CD4-positive, alpha-beta T cell treated with Interleukin-1 beta for 1 hour (primary cell): ENCODE results near the gene ADAMTS9.
"Not testable (repeated sequence)": the region's sequence is repeated elsewhere in the genome, so short reads cannot be mapped to it uniquely, and the experiment has no call there.

Experiments
- DNase-seq, 2 donors: peaks; one replicate each; pipeline ENCODE4 v3.0.0-alpha.2; 2020 to 2022

ADAMTS9 gene

DNA sequence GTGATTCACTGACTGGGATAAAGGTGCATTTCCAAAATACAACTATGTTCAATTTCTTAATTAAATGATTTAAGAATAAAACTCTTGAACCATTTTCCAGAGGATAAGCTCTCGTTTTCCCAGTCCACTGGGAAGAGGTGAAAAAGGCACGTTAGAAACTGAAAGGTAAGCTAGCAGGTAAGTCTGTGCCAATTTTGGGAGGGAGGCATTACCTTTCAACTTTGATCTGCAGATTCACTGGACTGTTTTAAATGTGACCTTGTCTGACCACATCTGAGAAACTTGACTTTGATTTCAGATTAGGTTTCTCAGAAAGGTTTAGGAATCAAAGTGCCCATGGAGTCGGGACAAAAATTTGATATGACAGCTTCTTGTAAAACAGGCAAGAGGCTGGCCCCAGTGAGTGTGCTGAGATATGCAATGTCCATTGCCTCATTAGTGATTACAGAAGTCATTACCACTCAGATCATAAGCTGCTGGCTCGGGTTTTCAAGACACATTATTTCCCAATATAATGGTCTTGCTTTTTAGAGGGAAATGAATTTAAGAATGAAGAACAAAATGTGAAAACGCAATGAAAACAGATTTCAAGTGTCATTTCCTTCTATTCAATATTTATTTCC lies 118.8 kb downstream of the ADAMTS9 start:
- no peak for DNase-seq

DNA sequence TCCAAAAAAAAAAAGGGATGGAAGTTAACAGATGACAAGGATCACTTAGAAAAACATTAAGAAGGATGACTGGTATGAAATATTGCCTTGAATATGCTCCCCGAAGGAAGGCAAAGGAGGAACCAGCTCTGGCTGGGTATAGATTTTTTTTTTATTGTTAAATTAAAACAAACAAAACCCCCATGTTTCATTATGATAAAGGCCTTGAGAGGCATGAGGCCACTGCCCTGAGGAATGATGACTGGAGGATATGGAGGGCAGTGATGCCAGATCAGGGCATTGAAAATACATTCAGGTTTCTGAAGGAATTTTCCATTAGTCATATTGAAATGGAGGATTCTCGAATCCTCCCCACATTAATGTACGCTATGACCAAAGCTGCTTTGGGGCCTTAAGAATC lies 120.9 kb downstream of the ADAMTS9 start:
- no peak for DNase-seq

DNA sequence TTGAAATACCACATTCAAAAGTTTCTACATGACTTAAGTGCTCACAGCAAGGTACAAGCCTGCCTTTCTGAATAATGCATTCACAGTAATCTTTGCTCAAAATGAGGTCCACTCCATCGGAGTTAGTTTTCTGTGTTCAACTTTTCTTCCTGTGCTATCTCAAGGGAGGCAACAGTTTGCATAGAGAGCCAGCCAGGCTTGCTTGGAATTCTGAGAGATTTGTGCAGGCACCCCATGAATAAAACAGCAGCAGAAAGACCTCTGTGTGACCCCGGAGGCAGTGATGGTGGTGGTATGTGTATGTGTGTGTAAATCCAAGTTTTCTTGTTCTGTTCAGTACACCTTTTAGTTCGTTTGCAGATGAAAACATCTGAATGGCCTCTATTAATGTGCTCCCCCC lies 124.0 kb downstream of the ADAMTS9 start:
- DNase-seq = no peak

DNA sequence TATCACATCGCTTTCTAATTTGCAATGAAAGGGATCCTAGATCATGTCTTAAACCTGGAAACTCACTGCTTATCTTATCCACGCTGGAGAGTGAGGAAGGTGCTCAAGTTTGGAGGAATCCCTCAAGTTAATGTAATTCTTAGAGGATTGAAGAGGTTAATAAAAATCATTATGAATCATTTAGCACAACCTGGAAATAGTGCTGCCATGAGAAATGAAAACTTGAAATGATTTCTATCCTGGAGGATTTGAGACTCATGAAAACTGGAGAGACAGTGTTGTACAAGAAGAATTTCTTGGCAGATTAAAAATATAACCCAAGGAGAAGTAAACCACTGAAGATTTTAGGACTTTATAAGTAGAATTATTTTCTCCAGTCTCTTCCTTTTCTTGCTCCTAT lies 125.9 kb downstream of the ADAMTS9 start:
- no peak for DNase-seq

DNA sequence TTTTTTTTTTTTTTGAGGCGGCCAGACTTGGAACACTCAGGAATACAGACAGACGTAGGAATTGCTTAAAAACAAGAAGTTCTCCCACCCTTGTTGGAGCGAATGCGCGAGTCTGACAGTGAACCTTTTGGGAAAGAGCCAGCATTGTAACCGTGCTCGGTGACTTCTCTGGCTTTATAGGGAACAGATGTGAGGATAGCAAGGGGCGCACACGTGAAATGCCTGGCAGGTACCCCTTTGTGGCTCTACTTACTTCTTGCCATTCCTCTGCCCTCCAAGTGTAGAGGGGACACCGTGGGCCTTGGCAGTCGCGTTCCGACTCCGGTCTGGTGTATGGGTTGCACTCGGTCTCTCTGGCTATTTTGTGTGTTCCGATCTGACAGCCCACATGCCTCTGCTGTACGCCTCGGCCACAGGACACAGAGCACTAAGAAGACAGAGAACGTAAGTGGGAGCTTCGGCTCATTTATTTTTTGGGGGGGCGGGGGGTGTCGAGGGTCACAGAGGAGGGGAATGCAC lies 126.4 kb downstream of the ADAMTS9 start:
- no peak for DNase-seq

DNA sequence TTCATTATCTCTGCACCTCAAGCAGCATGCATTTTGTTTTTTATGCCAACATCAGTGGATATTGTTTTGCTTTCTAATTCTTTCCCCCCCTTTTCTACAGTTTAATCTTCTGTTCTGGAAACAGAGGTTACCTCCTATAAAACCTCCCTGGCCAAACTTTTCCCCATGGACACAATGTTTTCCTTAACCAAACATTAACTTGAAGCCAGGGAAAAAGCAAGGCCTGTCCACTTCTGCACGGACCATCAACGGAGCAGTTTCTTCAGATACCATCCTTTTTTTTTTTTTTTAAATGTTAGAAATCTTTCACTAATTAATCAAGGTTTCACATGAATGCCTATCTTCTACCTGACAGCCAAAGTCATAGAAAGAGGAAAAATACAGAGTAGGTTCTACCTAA lies 127.0 kb downstream of the ADAMTS9 start:
- no peak for DNase-seq

DNA sequence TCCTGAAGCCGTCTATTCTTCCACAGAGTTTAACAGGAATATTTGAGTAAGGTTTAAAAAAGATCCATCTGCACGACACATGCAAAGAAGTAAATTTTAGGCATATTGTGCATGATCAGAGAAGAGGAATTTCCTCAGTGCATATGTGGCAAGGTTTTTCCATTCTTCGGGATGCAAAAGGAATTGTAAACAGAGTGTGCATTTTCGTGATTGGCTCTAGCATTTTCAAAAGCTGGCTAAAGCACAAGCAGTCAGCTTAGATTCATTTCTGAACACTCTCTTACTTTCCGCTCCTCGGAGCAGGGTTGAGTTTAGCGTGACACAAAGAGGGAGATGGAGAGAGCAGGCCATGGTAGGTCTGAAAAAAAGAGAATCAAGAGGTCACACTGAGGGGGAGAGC lies 128.2 kb downstream of the ADAMTS9 start:
- DNase-seq = no peak

DNA sequence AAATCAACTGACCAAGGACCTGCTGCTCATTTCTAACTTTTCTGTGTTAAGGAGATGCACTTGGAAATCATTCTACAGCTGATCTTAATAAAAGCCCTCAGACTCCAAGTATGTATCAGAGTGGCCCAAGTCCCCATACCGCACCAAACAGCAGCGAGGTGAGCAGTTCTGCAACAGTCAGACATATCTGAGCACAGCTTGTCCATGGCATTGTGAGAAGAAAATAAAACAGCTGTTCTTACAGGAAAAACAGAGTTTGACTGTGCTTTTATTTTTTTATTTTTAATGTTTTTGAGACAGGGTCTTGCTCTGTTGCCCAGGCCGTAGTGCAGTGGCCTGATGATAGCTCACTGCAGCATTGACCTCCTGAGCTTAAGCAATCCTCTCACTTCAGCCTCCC lies 131.8 kb downstream of the ADAMTS9 start:
- DNase-seq = no peak

DNA sequence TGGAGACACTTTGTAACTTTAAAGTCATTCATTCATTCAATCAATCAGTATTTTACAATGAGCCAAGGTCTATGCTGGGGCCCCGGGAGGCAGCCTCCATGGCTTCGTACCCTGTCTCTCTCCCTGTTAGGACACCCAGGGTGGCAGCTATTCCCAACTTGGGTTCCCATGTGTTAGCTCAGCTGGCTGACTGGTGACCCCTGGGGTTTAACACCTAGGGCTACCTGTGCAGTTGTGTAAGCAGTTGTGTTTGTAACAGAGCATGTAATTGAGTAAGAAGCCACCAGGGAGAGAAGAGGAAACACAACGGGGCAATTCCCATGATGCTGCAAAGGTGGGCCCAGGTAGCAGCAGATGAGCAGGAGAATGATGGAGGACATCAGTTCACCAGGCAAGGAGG lies 132.4 kb downstream of the ADAMTS9 start:
- no peak for DNase-seq

DNA sequence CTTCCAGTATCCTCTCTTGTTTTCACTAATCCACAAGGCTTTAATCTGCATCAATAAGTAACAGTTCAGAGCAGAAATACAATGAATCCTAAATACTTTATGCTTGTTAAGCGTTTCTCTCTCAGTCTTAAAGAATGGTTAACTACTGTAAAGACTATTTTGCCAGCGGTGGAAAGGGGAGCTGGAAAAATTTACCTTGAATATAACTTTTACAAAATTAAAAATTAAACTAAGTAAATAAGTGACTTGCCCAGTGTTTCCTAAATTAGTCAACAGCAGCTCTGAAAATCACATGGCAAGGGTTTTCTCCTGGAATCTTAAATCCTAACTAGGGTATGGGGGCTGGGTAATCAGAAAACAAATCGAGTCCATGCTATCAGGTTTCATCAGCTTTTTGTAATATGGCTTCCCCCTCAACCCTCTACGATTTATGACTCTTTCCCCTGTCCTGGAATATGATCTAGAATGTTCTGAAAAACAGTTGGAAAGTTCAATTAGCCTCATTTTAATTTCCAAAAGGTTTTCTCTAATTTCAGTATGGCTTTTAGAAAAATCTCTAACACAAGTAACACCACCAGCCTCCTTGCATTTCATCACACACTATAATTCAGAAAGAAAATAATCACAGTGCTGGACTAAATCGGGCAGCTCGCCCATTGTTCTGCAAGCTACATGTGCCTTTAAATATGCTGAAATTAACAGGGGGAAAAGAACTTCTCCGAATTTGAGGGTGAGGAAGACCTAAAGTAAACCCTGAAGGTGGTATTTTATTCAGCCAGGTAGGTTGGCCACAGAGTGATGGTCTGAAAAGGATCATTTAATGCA lies 133.5 kb downstream of the ADAMTS9 start:
- DNase-seq = no peak

DNA sequence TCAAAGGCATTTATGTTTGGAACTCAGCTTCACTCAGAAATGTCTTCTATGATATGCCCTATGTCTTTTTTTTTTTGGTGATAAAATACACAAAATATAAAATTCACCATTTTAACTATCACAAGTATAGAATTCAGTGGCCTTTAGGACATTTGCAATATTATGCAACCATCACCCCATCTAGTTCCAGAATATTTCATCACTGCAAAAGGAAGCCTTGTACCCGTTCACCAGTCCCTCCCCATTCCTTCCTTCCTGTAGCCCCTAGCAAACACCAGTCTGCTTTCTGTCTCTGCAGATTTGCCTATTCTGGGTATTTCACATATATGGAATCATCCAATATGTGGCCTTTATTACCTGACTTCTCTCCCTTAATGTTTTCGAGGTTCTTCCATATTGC lies 134.8 kb downstream of the ADAMTS9 start:
- no peak for DNase-seq

DNA sequence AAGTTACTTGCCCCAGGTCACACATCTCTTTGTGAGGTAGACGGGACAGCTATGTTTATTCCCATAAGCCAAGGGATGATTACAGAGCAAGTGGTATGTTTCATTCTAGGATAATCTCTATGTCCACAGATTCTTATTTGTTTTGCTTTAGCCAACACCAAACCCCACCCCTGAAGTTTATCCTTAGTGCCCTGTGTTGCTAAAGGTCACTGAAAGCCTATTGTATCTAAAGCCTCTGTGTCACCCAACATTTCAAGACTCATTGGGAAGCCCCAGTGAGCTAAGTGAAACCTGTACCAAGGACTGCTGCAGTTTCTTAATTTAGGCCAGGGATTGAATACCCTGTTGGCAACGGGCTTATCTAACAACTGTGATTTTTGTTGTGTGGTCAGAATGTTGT lies 135.6 kb downstream of the ADAMTS9 start:
- no peak for DNase-seq

DNA sequence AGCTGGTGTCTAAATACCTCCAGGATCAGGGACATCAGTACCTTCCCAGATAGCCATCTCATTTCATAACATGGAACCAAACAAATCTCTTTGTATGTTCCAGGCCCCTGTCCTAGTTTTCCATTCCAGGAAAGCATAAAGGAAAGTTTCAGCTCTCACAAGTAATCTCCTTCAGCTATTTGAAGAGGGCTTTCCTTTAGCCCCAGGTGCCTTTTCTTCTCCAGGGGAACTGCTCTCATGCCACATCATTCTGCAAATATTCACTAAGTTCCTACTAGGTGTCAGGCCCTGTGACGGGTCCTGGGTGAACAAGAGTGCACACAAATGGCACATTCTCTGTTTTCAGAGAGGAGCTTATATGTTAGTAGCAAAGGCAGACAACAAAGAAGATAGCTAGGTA lies 136.1 kb downstream of the ADAMTS9 start:
- DNase-seq = no peak

DNA sequence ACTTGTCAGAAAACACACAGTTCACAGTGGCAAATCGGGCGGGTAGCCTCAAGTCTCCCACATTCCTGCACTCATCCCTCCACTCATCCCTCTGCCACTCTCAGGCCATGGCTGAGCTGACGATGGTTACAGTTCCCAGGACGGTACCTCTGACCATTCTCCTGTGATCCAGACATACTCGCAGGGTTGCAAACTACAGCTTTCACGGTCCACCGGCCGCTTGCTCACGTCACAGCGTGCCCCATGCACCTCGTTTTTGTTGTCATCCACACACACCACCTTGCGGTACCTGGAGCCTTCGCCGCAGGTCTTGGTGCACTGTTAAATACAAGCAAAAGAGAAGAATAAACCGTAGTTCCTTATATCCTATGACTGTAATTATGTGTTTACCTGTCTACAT lies 137.1 kb downstream of the ADAMTS9 start:
- DNase-seq = no peak

DNA sequence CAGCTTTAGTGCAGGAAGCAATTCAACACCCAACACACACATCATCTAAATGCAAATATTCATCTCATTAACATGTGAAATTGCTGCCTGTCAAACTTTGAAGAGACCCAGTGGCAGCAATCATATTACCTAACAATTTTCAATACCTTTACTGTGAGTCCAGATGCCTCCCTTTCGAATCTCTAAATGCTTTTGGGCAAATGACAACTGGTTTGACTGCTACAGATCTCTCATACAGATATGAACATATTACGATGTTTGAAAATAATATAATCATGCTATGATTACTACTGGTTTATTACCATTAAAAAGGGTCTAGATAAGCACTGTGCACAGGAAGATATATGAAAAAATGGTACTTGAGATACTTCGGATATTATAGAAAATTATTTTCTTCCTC lies 137.9 kb downstream of the ADAMTS9 start:
- DNase-seq = no peak

DNA sequence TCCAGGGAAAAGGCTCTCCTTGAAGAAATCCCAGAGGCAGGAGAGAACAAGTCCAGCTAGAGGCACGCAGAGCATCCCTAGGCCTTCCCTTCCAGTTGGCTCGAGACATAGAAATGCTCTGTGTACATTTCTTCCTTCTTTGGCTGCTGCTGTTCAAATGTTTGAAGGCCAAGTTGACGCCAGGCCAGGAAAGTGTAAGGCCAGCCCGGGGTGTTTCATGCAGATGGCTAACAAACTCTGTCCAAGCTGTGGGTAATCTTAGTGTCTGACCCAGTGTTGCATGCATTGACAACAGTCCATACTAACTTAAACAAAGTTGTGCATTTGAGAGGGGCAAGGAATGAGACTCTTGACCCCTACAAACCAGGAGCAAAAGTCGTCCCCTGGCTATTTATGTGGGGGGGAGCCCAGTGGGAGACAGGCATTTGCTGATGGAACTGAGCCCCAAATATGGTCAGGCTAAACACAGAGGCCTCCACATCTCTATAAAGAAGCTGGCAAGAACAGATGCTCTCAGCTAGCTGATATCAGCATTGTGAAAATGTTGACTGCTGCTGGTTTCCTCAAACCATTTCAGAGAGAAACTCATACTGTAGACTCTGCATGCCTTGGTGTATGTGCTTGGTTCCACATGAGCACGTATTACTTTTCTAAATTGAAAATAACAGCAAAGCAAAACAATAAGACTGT lies 139.5 kb downstream of the ADAMTS9 start:
- no peak for DNase-seq

DNA sequence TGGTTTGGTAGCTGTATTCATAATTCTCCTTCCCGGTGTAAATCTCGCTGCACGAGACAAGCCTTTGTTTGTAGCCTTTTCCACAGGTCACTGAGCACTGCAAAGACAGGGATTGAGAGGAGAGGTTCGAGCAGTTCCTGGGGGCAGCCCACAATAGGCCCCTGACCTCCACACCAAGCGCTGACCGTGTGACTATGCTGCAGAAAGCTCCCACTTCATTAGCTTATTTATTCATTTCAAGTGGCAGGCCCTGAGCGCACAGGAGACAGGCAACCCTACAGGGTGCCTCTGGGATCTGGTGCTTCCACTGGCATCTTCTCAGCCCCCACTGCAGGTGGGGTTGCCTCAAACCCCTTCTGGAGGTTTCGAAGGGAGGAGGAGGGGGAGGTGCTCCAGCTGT lies 140.9 kb downstream of the ADAMTS9 start:
- no peak for DNase-seq

DNA sequence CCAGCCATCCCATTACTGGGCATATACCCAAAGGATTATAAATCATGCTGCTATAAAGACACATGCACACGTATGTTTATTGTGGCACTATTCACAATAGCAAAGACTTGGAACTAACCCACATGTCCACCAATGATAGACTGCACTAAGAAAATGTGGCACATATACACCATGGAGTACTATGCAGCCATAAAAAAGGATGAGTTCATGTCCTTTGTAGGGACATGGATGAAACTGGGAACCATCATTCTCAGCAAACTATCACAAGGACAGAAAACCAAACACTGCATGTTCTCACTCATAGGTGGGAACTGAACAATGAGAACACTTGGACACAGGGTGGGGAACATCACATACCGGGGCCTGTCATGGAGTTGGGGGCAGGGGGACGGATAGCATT lies 142.6 kb downstream of the ADAMTS9 start:
- DNase-seq = not testable (repeated sequence)

DNA sequence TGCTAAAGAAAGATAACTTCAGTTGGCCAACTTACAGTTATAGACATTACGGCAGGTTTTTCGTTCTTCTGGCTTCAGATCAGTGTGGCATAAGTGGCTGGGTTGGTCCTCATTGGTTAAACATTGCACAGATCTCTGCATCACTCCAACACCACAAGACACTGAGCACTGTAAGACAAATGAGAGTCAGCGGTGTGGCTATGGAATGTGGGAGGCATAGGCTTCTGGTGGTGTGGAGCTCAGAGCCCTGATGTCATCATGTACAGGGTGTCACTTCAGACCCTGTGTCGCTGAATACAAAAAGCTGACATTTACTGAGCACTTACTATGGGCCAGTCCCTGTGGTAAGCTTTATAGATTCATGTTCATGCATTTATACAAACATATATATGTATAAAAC lies 146.0 kb downstream of the ADAMTS9 start:
- no peak for DNase-seq

DNA sequence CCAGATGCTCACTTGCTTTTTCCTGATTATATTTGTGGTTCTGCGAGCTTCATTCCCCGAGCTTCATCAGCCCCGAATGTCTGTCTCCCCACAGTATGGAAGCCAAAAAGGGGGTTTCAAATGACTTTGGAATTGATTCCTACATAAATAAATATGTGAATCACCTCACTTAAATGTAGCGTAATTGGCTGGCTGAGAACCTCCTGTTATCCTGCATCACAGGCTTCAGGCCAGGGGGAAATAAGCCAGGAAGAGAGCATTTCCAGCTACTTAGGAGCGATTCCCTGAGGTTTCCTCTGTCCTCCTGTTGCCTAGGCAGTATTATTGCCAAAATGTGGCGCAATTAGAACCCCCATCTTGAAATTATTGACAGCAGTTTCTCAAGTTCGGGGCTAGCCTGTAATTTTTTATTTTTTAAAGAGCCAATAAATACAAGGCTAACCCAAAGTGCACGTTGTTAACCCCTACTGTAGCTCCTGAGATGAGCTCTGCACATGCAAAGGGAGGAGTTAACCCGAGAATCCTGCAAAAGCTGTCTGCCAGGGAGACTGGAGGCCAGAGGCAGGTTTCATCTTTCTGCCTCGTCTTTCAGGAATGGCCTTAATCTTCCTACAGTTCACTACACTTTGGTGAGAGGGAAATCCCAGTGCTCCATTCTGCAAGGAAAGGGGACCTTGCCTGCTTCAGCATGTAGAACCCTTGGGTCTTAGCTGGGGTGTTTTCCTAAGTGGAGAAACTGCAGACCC lies 148.2 kb downstream of the ADAMTS9 start:
- no peak for DNase-seq

DNA sequence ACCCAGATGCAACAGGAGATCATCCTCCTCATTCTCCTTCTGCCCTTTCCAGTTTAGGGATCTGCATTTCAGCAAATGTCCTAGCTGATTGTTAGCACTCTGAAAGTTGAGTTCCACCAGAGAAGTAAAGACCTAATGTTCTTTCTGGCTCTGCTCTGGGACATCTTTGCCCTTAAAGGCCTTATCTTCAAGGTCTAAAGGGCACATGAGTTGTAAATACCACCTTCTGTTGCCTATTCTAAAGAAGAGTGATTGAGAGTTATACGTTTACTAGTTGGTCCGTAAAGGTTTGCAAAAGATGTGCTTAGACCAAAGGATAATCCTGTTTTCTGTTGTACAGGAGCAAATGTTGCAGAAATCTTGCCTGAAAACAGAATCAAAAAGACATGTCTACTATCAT lies 151.6 kb downstream of the ADAMTS9 start:
- DNase-seq = no peak

DNA sequence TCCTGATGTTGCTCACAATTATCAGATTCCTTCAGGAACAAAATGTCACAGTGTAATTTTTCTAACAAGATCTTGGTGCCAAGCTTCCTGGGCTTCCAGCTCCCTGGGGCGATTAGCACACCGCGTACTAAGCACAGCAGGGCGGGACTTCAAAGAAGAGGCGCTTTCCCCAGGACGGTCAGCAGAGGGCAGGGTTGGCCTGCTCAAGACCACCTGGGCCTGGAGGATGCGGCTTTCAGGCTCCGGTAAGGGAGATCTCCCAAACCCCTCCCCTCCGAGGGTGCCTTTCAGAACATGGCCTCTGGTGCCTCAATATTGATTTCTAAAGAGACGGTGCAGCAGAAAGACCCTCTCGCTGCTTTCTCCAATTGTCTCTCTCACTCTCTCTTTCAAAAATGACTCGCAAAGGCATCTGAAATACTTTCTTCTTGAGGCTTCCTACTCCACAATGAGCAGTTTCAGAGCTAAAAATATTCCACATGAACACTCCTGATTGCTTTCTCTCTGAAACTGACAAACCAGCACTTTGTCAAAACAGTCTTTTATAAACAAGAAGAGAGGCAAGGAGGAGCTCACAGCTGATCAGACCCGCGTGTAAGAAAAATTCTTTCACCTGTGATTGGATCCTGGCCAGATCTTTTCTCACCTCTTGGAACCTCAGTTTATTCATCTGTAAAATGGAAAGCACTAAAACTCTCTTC lies 154.0 kb downstream of the ADAMTS9 start:
- no peak for DNase-seq
